Esophagus muscularis mucosa (tissue), 3 donors: ENCODE measurements around the gene HSPA12B.

Experiments
- CTCF ChIP-seq, 3 experiments: fragments of 200-600 bp in 2 of 3; fragments of 450-650 bp in 1 of 3; sonication (generic) in 2 of 3; IDR thresholded peaks; one replicate each; pipeline ENCODE4 v1.5.1; 2017 to 2019; ENCODE audit warnings: antibody characterized with exemption in 3 of 3, mild to moderate bottlenecking in 2 of 3, moderate library complexity in 1 of 3
- POLR2A ChIP-seq: fragments of 450-650 bp; IDR thresholded peaks from one replicate; pipeline ENCODE4 v1.6.1; 2017; ENCODE audit warnings: antibody characterized with exemption, moderate library complexity, mild to moderate bottlenecking, low read depth
- POLR2AphosphoS5 ChIP-seq, 2 donors: sonication (generic); formaldehyde crosslinking; IDR thresholded peaks; one replicate each; pipeline ENCODE4 v1.6.1; 2017; ENCODE audit warnings: antibody characterized with exemption in 2 of 2

- TF ChIP-seq CTCF (IDR thresholded peaks at IDR 0.05), result no peak
- no peak for TF ChIP-seq POLR2A
- no peak for TF ChIP-seq POLR2AphosphoS5 (IDR thresholded peaks at IDR 0.05)
These were observed 42.1 kb upstream of the HSPA12B start for GRCh38 chr20:3690413-3690812.
